Endodermal cell (in vitro differentiated cells): ENCODE results near the gene KIF12. TPM values are rescaled to one million over a fixed set of nuclear protein-coding genes. Genes with fewer than 3 reads are reported as not detected.

Source experiments
- DNase-seq: peaks from one replicate; pipeline ENCODE4 v3.0.0-alpha.2; 2017
- H3K27ac ChIP-seq: 2 replicates; pipeline ENCODE4 v1.5.1; 2013; ENCODE audit warnings: mild to moderate bottlenecking, low read depth, low read length, moderate library complexity
- H3K27me3 ChIP-seq: 2 replicates; pipeline ENCODE4 v1.6.1; 2013; ENCODE audit warnings: mild to moderate bottlenecking, low read length, moderate library complexity; ENCODE audit not compliant: insufficient read depth, control insufficient read depth, poor library complexity, severe bottlenecking
- H3K36me3 ChIP-seq: 2 replicates; pipeline ENCODE4 v1.7.0; 2013; ENCODE audit warnings: mild to moderate bottlenecking, low read length, moderate library complexity; ENCODE audit not compliant: control insufficient read depth, insufficient read depth
- H3K4me1 ChIP-seq: one replicate; pipeline ENCODE4 v1.7.0; 2013; ENCODE audit warnings: low read length; ENCODE audit not compliant: control insufficient read depth, insufficient read depth
- H3K4me3 ChIP-seq: 2 replicates; pipeline ENCODE4 v1.5.1; 2013; ENCODE audit warnings: mild to moderate bottlenecking, low read length, moderate library complexity
- H3K9ac ChIP-seq: 2 replicates; pipeline ENCODE4 v1.6.1; 2013; ENCODE audit warnings: mild to moderate bottlenecking, low read length, moderate library complexity; ENCODE audit not compliant: poor library complexity, severe bottlenecking; ENCODE audit errors: extremely low read depth
- H3K9me3 ChIP-seq: 2 replicates; pipeline ENCODE4 v1.6.1; 2013; ENCODE audit warnings: mild to moderate bottlenecking, low read length, moderate library complexity; ENCODE audit not compliant: control insufficient read depth
- H3K27ac Mint-ChIP-seq: 2 replicates; pipeline ENCODE4 v1.8.0; 2020; ENCODE audit warnings: mixed read lengths
- H3K27me3 Mint-ChIP-seq: 2 replicates; pipeline ENCODE4 v1.8.0; 2021; ENCODE audit warnings: mild to moderate bottlenecking, mixed read lengths; ENCODE audit not compliant: insufficient read depth
- H3K36me3 Mint-ChIP-seq: 2 replicates; pipeline ENCODE4 v1.8.0; 2020; ENCODE audit warnings: low read depth, mixed read lengths
- H3K4me1 Mint-ChIP-seq: 2 replicates; pipeline ENCODE4 v1.8.0; 2020; ENCODE audit warnings: mixed read lengths
- H3K4me3 Mint-ChIP-seq: 2 replicates; pipeline ENCODE4 v1.8.0; 2020; ENCODE audit warnings: mild to moderate bottlenecking, moderate library complexity, mixed read lengths
- H3K9me3 Mint-ChIP-seq: 2 replicates; pipeline ENCODE4 v1.8.0; 2020; ENCODE audit warnings: mild to moderate bottlenecking, mixed read lengths
- WGBS, 2 experiments: methylation state at CpG; one replicate each; pipeline versions ENCODE4 v1.1.5 to v1.1.7; 2013; ENCODE audit warnings: missing lambda C conversion rate in 2 of 2, mixed read lengths in 1 of 2; ENCODE audit not compliant: insufficient coverage in 1 of 2, insufficient read length in 1 of 2; 5-methylcytosine and 5-hydroxymethylcytosine counted together
- total RNA-seq, 2 donors: library from RNA; stranded (reverse); fragmentation: NEBNext Ultra II Directional in 1 of 2; extraction: Animal tissue kit (Norgen Biotek cat#: 25700) in 1 of 2; gene quantifications; 2 replicates in 1 of 2; 3 replicates in 1 of 2; pipeline ENCODE4 v1.2.1, GENCODE V29; 2021
- TF ChIP-seq, protein P1 (sequence below): fragments of 200-600 bp; sonication (generic); conservative IDR thresholded peaks from 2 replicates; pipeline ENCODE4 v1.5.0; 2021; ENCODE audit warnings: antibody characterized with exemption, mild to moderate bottlenecking

The KIF12 gene
- total RNA-seq, 2 donors from 2014 or later, result 11.4 to 16.3 TPM

DNA sequence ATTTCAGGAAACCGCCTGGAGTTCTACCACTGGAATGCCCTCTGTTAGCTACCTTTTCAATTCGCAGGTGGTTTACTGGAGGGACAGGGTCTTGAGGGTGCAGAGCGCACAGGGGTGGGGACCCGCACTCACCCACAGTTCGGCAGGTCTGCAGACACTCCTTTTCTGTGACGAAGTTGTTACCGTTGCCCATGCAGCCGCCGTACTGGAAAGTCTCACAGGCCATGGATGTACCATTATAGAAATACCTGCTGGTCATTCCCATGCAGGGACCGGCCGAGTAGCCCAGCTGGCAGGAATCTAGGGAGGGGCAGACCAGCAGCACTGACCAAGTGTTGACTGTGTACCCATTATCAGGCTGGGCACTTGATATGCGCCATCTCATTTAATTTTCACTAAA, 37.8 kb downstream of the KIF12 start:
- Mint-ChIP-seq H3K27ac (no peak overlapping the region), H3K36me3 (no peaks in the 10 kb centered on the region), H3K9me3 (no peaks in the 10 kb centered on the region), H3K4me3 (no peak overlapping the region), H3K4me1 (peaks cover 18% of the 10 kb centered on the region), H3K27me3 (peaks cover 4% of the 10 kb centered on the region)
- no peaks in the 10 kb centered on the region for H3K27me3 ChIP-seq
- 93 to 98% methylated on average over 11 to 12 of the region's 12 CpGs for WGBS, 2 experiments
- TF ChIP-seq, protein P1, sequence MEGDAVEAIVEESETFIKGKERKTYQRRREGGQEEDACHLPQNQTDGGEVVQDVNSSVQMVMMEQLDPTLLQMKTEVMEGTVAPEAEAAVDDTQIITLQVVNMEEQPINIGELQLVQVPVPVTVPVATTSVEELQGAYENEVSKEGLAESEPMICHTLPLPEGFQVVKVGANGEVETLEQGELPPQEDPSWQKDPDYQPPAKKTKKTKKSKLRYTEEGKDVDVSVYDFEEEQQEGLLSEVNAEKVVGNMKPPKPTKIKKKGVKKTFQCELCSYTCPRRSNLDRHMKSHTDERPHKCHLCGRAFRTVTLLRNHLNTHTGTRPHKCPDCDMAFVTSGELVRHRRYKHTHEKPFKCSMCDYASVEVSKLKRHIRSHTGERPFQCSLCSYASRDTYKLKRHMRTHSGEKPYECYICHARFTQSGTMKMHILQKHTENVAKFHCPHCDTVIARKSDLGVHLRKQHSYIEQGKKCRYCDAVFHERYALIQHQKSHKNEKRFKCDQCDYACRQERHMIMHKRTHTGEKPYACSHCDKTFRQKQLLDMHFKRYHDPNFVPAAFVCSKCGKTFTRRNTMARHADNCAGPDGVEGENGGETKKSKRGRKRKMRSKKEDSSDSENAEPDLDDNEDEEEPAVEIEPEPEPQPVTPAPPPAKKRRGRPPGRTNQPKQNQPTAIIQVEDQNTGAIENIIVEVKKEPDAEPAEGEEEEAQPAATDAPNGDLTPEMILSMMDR, result no peak
- H3K36me3 ChIP-seq, result no peaks in the 10 kb centered on the region
- H3K4me3 ChIP-seq, result no peak overlapping the region
- peak; percentile 38 for DNase-seq
- peaks cover 2% of the 10 kb centered on the region for H3K4me1 ChIP-seq
- H3K9me3 ChIP-seq, result no peaks in the 10 kb centered on the region
- H3K9ac ChIP-seq, result no peak overlapping the region
- H3K27ac ChIP-seq, result no peak overlapping the region

DNA sequence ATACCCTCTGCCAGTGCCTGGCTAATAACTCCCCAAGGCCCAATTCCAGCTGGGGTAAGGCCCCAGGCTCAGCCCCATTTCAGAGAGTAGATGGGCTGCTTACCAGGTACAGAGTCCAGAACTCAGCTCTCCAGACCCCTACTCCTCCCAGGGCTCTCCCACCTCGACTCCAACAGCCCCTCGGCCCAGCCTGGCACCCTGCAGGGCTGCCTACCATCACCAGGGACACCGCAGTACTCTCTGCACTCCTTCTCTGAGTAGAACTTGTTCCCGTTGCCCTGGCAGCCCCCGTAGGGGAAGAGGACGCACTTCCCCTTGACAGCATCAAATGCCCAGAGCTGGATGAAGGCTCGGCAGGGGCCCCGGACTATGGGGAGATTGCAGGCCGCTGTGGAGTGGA, 38.4 kb downstream of the KIF12 start:
- Histone ChIP-seq H3K9ac (no peak overlapping the region), H3K4me1 (peaks cover 2% of the 10 kb centered on the region), H3K9me3 (no peaks in the 10 kb centered on the region), H3K27me3 (no peaks in the 10 kb centered on the region), H3K27ac (no peak overlapping the region), H3K4me3 (no peak overlapping the region), H3K36me3 (no peaks in the 10 kb centered on the region)
- Mint-ChIP-seq H3K4me3 (no peak overlapping the region), H3K4me1 (peaks cover 24% of the 10 kb centered on the region), H3K36me3 (no peaks in the 10 kb centered on the region), H3K27ac (no peak overlapping the region), H3K27me3 (peaks cover 4% of the 10 kb centered on the region), H3K9me3 (no peaks in the 10 kb centered on the region)
- peak; percentile 43 for DNase-seq
- 86 to 100% methylated on average over 2 to 9 of the region's 9 CpGs for WGBS, 2 experiments
- TF ChIP-seq, protein P1, result no peak

DNA sequence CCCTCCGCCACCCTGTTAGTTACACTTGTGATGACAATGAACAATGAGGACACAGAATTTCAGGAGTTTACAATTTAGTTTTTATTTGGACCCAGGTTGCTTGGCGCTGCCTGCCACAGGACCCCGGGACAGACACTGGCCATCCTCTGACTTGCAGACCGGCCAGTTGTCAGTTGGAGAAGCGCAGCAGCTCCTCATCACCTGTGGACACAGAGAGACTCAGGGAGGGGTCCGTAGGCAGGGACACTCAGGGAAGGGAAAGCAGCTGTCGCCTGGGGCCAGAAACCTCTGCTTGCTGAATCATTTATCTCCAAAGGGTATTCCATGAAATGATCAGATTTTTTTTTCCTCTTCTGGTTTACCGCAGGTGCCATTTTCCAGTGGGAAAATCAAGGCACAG, 39.0 kb downstream of the KIF12 start:
- Histone ChIP-seq H3K36me3 (no peaks in the 10 kb centered on the region), H3K4me3 (no peak overlapping the region), H3K4me1 (peaks cover 2% of the 10 kb centered on the region), H3K9me3 (no peaks in the 10 kb centered on the region), H3K27ac (peak overlapping the region; percentile 39), H3K27me3 (no peaks in the 10 kb centered on the region), H3K9ac (no peak overlapping the region)
- Mint-ChIP-seq H3K27ac (no peak overlapping the region), H3K27me3 (peaks cover 4% of the 10 kb centered on the region), H3K4me3 (no peak overlapping the region), H3K9me3 (no peaks in the 10 kb centered on the region), H3K36me3 (no peaks in the 10 kb centered on the region), H3K4me1 (peaks cover 28% of the 10 kb centered on the region)
- WGBS, 2 experiments, result 93 to 100% methylated on average over 7 to 8 of the region's 8 CpGs
- peak; percentile 25 for DNase-seq
- TF ChIP-seq, protein P1, result no peak
